ENCODE data around the gene TEDC1.
A peak's percentile ranks its signal among the peaks of the same experiment; 100 is the strongest.

The TEDC1 gene

GRCh38 chr14:105458571-105458970 lies 32.5 kb upstream of the TEDC1 start:
- TF ChIP-seq CTCF (IDR thresholded peaks at IDR 0.05; ENCODE audit: control insufficient read depth, extremely low read depth, insufficient read depth), result no peak
- H3K4me3 ChIP-seq (ENCODE audit: low read depth, low read length), result no peak overlapping the region
- DNase-seq (ENCODE audit: low read depth), result no peak

DNA sequence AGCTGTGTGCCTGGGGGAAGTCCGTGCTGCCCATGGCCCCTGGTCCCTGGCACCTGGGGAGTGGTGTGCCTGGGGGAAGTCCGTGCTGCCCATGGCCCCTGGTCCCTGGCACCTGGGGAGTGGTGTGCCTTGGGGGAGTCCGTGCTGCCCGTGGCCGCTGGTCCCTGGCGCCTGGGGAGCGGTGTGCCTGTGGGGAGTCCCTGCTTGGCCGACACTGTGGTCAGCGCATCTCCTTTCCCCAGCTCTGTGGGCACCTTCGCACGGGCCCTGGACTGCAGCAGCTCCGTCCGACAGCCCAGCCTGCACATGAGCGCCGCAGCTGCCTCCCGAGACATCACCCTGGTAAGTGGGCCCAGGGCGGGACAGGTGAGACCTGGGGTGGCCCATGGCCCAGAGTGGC lies 30.9 kb upstream of the TEDC1 start:
- TF ChIP-seq CTCF (IDR thresholded peaks at IDR 0.05; ENCODE audit: control insufficient read depth, extremely low read depth, insufficient read depth), result no peak
- H3K4me3 ChIP-seq (ENCODE audit: low read depth, low read length), result no peak overlapping the region
- no peak for DNase-seq (ENCODE audit: low read depth)

DNA sequence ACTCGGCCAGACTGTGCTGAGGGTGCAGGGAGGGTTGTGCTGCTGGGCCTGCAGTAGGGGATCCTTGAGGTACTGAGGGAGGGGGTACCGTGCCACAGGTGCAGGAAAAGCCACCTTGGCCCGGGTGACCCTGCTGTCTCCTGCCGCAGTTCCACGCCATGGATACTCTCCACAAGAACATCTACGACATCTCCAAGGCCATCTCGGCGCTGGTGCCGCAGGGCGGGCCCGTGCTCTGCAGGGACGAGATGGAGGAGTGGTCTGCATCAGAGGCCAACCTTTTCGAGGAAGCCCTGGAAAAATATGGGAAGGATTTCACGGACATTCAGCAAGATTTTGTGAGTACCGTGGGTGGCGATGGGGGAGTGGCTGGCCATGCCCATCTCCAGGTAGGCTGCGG lies 30.4 kb upstream of the TEDC1 start:
- no peak overlapping the region for H3K4me3 ChIP-seq (ENCODE audit: low read depth, low read length)
- TF ChIP-seq CTCF (IDR thresholded peaks at IDR 0.05; ENCODE audit: control insufficient read depth, extremely low read depth, insufficient read depth), result no peak
- no peak for DNase-seq (ENCODE audit: low read depth)

DNA sequence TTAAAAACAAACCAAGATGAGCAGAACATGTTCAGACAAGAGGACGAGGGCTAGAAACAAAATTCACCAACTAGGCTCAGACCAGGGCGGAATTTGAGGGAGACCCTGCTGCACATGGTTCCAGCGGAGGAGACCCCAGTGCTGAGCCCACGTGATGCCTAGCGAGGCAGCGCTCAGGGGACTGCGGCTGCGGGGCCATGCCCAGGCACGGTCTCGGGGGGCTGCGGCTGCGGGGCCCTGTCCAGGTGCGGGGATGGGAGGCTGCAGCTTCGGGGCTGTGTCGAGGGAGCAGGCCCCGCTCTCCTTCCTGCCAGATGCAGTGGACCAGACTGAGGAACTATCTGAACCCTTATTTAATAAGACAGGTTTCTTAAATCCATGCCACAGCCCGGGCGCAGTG lies 29.1 kb upstream of the TEDC1 start:
- TF ChIP-seq CTCF (IDR thresholded peaks at IDR 0.05; ENCODE audit: control insufficient read depth, extremely low read depth, insufficient read depth), result no peak
- H3K4me3 ChIP-seq (ENCODE audit: low read depth, low read length), result no peak overlapping the region
- DNase-seq (ENCODE audit: low read depth), result no peak

GRCh38 chr14:105464501-105464900 lies 26.5 kb upstream of the TEDC1 start:
- DNase-seq (ENCODE audit: low read depth), result no peak
- H3K4me3 ChIP-seq (ENCODE audit: low read depth, low read length), result no peak overlapping the region
- no peak for TF ChIP-seq CTCF (IDR thresholded peaks at IDR 0.05; ENCODE audit: control insufficient read depth, extremely low read depth, insufficient read depth)

DNA sequence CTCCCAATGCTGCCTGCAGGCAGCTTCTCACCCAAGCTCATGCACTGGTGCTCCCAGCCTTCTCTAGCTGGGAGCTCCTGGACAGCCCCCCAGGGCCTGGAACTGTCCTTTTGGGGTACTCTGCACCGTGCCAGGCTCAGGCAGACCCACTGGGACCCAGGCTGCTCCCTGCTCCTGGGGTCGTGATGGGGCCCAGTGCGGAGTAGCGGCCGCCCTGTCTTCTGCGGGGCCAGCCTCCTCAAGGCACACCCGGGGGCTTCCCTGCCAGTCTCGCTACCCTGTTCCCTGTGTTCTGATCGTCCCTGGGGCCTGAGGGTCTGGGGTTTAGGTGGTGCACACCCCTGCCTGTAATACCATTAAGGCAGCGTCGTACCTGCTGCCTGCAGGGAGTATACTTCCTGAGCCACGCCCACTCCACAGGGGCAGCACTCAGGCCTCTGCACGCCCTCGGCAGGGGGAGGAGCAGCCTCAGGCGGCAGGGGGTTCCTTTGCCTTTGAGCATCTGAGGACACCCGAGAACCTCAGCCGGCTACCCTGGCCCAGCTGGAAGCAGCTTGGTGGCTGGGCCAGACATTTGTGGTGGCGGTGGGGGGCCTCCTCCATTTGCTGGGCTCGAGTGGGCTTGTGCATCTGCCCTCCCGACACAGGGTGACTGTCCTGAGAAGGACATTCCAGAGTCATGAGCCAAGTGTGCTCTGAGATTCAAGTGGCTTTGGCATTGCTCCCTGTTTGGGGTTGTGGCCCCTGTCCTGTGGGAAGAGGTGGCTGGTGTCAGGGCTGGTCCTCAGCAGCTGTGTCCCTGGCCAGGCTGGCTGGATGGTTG lies 25.6 kb upstream of the TEDC1 start:
- H3K4me3 ChIP-seq (ENCODE audit: low read depth, low read length), result no peak overlapping the region
- no peak for TF ChIP-seq CTCF (IDR thresholded peaks at IDR 0.05; ENCODE audit: control insufficient read depth, extremely low read depth, insufficient read depth)
- DNase-seq (ENCODE audit: low read depth), result peak; percentile 43

All from LNCaP clone FGC (cell line).